ENCODE results near the gene SPATA31E1. TPM values are rescaled to one million over a fixed set of nuclear protein-coding genes. Genes with fewer than 3 reads are reported as not detected.

The SPATA31E1 gene
- total and polyA plus RNA-seq, 10 of the 15 experiments (the other 5 are each of a cell fraction or from before 2014, with no cell fraction given): not detected

DNA sequence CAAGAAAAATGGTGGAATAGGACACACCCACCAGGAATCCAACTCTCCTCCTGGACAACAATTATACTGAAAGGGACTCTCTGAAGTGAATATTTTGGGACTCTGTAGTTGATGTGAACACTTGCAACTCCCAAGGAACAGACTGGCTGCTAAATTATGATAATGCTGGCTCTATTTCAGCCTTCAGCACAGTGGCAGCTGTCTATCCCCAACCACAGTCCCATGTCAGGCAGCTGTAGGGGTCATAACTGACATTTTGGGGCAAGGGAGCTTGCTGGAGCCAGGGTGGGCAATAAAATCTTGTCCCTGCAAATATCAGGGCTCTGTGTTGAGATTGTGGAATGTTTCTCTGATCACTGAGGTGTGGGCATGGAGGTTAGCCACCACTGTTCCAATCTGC, 14.2 kb downstream of the SPATA31E1 start:
- TF ChIP-seq, protein P1, sequence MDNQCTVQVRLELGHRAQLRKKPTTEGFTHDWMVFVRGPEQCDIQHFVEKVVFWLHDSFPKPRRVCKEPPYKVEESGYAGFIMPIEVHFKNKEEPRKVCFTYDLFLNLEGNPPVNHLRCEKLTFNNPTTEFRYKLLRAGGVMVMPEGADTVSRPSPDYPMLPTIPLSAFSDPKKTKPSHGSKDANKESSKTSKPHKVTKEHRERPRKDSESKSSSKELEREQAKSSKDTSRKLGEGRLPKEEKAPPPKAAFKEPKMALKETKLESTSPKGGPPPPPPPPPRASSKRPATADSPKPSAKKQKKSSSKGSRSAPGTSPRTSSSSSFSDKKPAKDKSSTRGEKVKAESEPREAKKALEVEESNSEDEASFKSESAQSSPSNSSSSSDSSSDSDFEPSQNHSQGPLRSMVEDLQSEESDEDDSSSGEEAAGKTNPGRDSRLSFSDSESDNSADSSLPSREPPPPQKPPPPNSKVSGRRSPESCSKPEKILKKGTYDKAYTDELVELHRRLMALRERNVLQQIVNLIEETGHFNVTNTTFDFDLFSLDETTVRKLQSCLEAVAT (IDR thresholded peaks at IDR 0.05): no peak
- TF ChIP-seq MTA2 (IDR thresholded peaks at IDR 0.05; ENCODE audit: low read depth) (no peak), IKZF2 (IDR thresholded peaks at IDR 0.05) (no peak), NFIC (IDR thresholded peaks at IDR 0.05; ENCODE audit: low read depth, low read length) (no peak), CREM (IDR thresholded peaks at IDR 0.05; ENCODE audit: low read depth) (no peak), YY1 (IDR thresholded peaks at IDR 0.05; ENCODE audit: low read depth, low read length) (no peak), RELA (IDR thresholded peaks at IDR 0.05; ENCODE audit: borderline replicate concordance, partially characterized antibody) (no peak)
- TF ChIP-seq, protein P2, sequence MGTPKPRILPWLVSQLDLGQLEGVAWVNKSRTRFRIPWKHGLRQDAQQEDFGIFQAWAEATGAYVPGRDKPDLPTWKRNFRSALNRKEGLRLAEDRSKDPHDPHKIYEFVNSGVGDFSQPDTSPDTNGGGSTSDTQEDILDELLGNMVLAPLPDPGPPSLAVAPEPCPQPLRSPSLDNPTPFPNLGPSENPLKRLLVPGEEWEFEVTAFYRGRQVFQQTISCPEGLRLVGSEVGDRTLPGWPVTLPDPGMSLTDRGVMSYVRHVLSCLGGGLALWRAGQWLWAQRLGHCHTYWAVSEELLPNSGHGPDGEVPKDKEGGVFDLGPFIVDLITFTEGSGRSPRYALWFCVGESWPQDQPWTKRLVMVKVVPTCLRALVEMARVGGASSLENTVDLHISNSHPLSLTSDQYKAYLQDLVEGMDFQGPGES (IDR thresholded peaks at IDR 0.05): no peak
- TF ChIP-seq, protein P3, sequence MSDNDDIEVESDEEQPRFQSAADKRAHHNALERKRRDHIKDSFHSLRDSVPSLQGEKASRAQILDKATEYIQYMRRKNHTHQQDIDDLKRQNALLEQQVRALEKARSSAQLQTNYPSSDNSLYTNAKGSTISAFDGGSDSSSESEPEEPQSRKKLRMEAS (IDR thresholded peaks at IDR 0.05; ENCODE audit: low read depth, low read length): no peak
- in situ Hi-C loops (cut with MboI) (no loop called here), intact Hi-C loops (cut with micrococcal nuclease; ENCODE audit: unreplicated experiment) (no loop called here)
- CTCF ChIA-PET: no interaction called here
- Histone ChIP-seq H3K9ac (ENCODE audit: control insufficient read depth, insufficient read depth, low read length) (no peak overlapping the region), H3K4me3 (no peak overlapping the region), H3K79me2 (ENCODE audit: control insufficient read depth, insufficient read depth, low read length) (no peaks in the 10 kb centered on the region), H2AFZ (ENCODE audit: control insufficient read depth, low read depth, low read length) (no peak overlapping the region), H3K4me1 (ENCODE audit: control insufficient read depth, insufficient read depth, low read length) (no peaks in the 10 kb centered on the region), H3K27me3 (replicated peaks in 1 of 2; ENCODE audit: control insufficient read depth in 2 of 2, insufficient read depth in 2 of 2, low read length in 1 of 2) (no peaks in the 10 kb centered on the region), H3K9me3 (replicated peaks; ENCODE audit: control insufficient read depth, insufficient read depth, low read length) (no peaks in the 10 kb centered on the region), H3K36me3 (ENCODE audit: control insufficient read depth in 2 of 2, insufficient read depth in 2 of 2, low read length in 1 of 2) (no peaks in the 10 kb centered on the region), H4K20me1 (ENCODE audit: control insufficient read depth, insufficient read depth) (no peaks in the 10 kb centered on the region), H3K4me2 (ENCODE audit: control insufficient read depth, insufficient read depth) (no peak overlapping the region), H3K27ac (ENCODE audit: control insufficient read depth, insufficient read depth) (no peak overlapping the region)
- FAIRE-seq: no peak
- BruUV-seq (replicated peaks): no TSS peak
- RAD21 ChIA-PET (ENCODE audit: unreplicated experiment): no interaction called here
- SMC1A ChIA-PET (ENCODE audit: uncharacterized antibody, unreplicated experiment): no interaction called here
- POLR2A ChIA-PET: no interaction called here
- ATAC-seq: no peak
- DNase-seq (ENCODE audit: low read depth, low spot score): no peak

Data from GM12878 (cell line).